ENCODE measurements around the gene PPP1R14C.

The PPP1R14C gene

GRCh38 chr6:150144294-150144868 is 1.5 kb downstream of the PPP1R14C start:
- Histone ChIP-seq H3K4me1 (peaks cover 4% of the 10 kb centered on the region; the same call in 1 of the 2 replicates), H3K27me3 (ENCODE audit: low read depth) (peaks cover 55% of the 10 kb centered on the region), H3K36me3 (replicated peaks) (no peaks in the 10 kb centered on the region), H3K4me3 (peak overlapping the region; percentile 38; the same call in 1 of the 2 replicates), H3K9me3 (no peaks in the 10 kb centered on the region)
- DNase-seq (ENCODE audit: low spot score in 2 of 2): no peak
- in situ Hi-C loops (cut with MboI; ENCODE audit: low sequenced_read_pairs): no loop called here

- in situ Hi-C loops (cut with MboI; ENCODE audit: low sequenced_read_pairs): no loop called here
- no peak overlapping the region for H3K4me3 ChIP-seq
- no peak for DNase-seq (ENCODE audit: low spot score in 2 of 2)
- peaks cover 56% of the 10 kb centered on the region for H3K27me3 ChIP-seq (ENCODE audit: low read depth)
- H3K9me3 ChIP-seq: no peaks in the 10 kb centered on the region
- H3K36me3 ChIP-seq (replicated peaks): no peaks in the 10 kb centered on the region
- H3K4me1 ChIP-seq: peaks cover 4% of the 10 kb centered on the region; the same call in 1 of the 2 replicates
These were observed 2.6 kb downstream of the PPP1R14C start for GRCh38 chr6:150145427-150145826.

- no peaks in the 10 kb centered on the region for H3K36me3 ChIP-seq (replicated peaks)
- in situ Hi-C loops (cut with MboI; ENCODE audit: low sequenced_read_pairs): no loop called here
- H3K27me3 ChIP-seq (ENCODE audit: low read depth): peaks cover 57% of the 10 kb centered on the region
- no peak for DNase-seq (ENCODE audit: low spot score in 2 of 2)
- peaks cover 4% of the 10 kb centered on the region; the same call in 1 of the 2 replicates for H3K4me1 ChIP-seq
- H3K9me3 ChIP-seq: no peaks in the 10 kb centered on the region
- no peak overlapping the region for H3K4me3 ChIP-seq
These were observed 3.0 kb downstream of the PPP1R14C start for GRCh38 chr6:150145830-150146229.

- Histone ChIP-seq H3K4me1 (peaks cover 4% of the 10 kb centered on the region; the same call in 1 of the 2 replicates), H3K36me3 (replicated peaks) (no peaks in the 10 kb centered on the region), H3K4me3 (no peak overlapping the region), H3K27me3 (ENCODE audit: low read depth) (peaks cover 51% of the 10 kb centered on the region), H3K9me3 (no peaks in the 10 kb centered on the region)
- in situ Hi-C loops (cut with MboI; ENCODE audit: low sequenced_read_pairs): no loop called here
- no peak for DNase-seq (ENCODE audit: low spot score in 2 of 2)
These were observed 3.6 kb downstream of the PPP1R14C start for GRCh38 chr6:150146436-150146835.

DNA sequence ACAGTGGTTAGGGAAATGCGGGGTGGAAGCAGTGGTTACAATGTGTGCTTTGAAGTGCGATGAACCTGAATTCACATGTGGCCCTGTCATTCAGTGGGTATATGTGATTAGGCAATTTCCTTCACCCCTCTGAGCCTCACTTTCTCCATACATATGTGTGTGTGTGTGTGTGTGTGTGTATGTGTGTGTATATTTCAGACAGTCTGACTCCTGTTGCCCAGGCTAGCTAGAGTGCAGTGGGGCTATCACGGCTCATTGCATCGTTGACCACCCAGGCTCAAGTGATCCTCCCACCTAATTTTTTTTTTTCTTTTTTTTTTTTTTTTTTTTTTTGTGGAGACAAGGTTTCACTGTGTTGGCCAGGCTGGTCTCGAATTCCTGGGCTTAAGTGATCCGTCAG is 6.3 kb downstream of the PPP1R14C start:
- in situ Hi-C loops (cut with MboI; ENCODE audit: low sequenced_read_pairs): no loop called here
- no peak overlapping the region for H3K4me3 ChIP-seq
- DNase-seq (ENCODE audit: low spot score in 2 of 2): no peak
- H3K27me3 ChIP-seq (ENCODE audit: low read depth): peaks cover 34% of the 10 kb centered on the region
- no peaks in the 10 kb centered on the region for H3K9me3 ChIP-seq
- H3K36me3 ChIP-seq (replicated peaks): no peaks in the 10 kb centered on the region
- peaks cover 2% of the 10 kb centered on the region; the same call in 1 of the 2 replicates for H3K4me1 ChIP-seq

GRCh38 chr6:150150458-150150820 is 7.6 kb downstream of the PPP1R14C start:
- no peaks in the 10 kb centered on the region for H3K36me3 ChIP-seq (replicated peaks)
- H3K4me3 ChIP-seq: no peak overlapping the region
- H3K9me3 ChIP-seq: no peaks in the 10 kb centered on the region
- H3K27me3 ChIP-seq (ENCODE audit: low read depth): peaks cover 32% of the 10 kb centered on the region
- no peak for DNase-seq (ENCODE audit: low spot score in 2 of 2)
- in situ Hi-C loops (cut with MboI; ENCODE audit: low sequenced_read_pairs): no loop called here
- no peaks in the 10 kb centered on the region; the same call in 1 of the 2 replicates for H3K4me1 ChIP-seq

GRCh38 chr6:150150821-150151646 is 8.2 kb downstream of the PPP1R14C start:
- Histone ChIP-seq H3K9me3 (no peaks in the 10 kb centered on the region), H3K36me3 (replicated peaks) (no peaks in the 10 kb centered on the region), H3K4me1 (no peaks in the 10 kb centered on the region), H3K4me3 (no peak overlapping the region), H3K27me3 (ENCODE audit: low read depth) (peaks cover 29% of the 10 kb centered on the region)
- DNase-seq (ENCODE audit: low spot score in 2 of 2): no peak
- in situ Hi-C loops (cut with MboI; ENCODE audit: low sequenced_read_pairs): no loop called here

DNA sequence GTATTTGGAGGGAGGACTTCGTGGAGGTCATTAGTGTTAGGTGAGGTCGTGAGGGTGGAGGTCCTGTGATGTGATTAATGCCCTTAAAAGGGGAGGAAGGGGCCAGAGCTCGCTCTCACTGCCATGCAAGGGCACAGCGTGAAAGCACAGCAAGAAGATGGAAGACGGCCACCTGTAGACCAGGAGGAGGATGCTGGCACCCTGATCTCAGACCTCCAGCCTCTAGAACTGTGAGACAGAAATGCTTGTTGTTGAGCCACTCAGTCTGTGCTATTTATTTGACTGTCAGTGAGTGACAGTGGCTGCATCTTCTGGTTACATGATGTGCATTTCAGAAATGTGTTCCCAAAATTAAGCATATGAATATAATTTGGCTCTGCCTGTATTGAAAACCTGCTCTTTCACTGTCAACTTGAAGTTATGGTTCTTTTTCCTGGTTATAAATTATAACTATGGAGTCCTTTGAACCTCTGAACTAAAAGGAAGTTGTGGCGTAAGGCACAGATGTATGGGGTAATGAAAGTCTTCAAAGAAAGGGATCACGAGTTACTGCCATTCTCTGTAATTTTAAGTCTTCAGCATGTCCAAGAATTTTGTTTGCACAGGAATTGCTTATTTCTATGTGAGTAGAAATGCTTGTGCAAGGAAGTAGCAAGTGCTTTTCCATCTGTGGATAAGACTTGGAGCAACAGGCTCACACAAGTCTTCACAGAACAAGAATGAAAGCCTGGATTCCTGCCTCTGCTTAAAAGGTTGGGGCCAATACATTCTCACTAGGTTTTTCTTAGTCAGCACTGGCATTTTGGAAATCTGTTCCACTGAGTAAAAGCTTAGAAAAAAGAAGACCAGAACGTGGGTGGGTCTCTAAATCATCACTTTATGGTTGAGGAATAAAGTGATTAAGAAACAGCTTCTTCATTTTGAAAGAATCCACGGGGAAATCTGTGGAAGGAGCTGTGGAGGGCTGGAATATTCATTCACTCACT is 10.3 kb downstream of the PPP1R14C start:
- Histone ChIP-seq H3K4me1 (no peaks in the 10 kb centered on the region), H3K36me3 (replicated peaks) (no peaks in the 10 kb centered on the region), H3K27me3 (ENCODE audit: low read depth) (peaks cover 29% of the 10 kb centered on the region), H3K9me3 (no peaks in the 10 kb centered on the region), H3K4me3 (no peak overlapping the region)
- in situ Hi-C loops (cut with MboI; ENCODE audit: low sequenced_read_pairs): no loop called here
- no peak for DNase-seq (ENCODE audit: low spot score in 2 of 2)

- peaks cover 29% of the 10 kb centered on the region for H3K27me3 ChIP-seq (ENCODE audit: low read depth)
- H3K36me3 ChIP-seq (replicated peaks): no peaks in the 10 kb centered on the region
- H3K4me3 ChIP-seq: no peak overlapping the region
- H3K9me3 ChIP-seq: no peaks in the 10 kb centered on the region
- no peak for DNase-seq (ENCODE audit: low spot score in 2 of 2)
- in situ Hi-C loops (cut with MboI; ENCODE audit: low sequenced_read_pairs): no loop called here
- no peaks in the 10 kb centered on the region for H3K4me1 ChIP-seq
These were observed 11.2 kb downstream of the PPP1R14C start for GRCh38 chr6:150153905-150154492.

DNA sequence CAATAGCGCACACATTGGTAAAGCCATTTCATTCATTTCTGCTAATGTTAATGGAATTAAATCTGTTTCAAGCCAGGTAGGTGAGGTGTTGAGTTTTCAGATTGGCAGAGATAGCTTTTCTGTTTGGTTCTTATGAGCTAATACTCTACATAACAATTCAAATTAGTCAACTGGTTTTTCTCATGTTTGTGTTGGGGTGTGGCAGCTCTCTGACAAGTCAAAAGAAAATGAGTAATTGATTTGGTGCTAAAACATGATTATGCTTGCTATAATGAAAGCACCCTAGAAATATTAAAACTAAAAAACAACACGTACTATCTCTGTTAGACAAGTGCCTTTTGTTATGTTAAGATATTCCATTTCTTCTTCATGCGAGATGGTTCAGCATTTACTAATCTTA is 13.6 kb downstream of the PPP1R14C start:
- H3K36me3 ChIP-seq (replicated peaks): no peaks in the 10 kb centered on the region
- no peak for DNase-seq (ENCODE audit: low spot score in 2 of 2)
- no peaks in the 10 kb centered on the region for H3K4me1 ChIP-seq
- no peaks in the 10 kb centered on the region for H3K9me3 ChIP-seq
- in situ Hi-C loops (cut with MboI; ENCODE audit: low sequenced_read_pairs): no loop called here
- peaks cover 19% of the 10 kb centered on the region for H3K27me3 ChIP-seq (ENCODE audit: low read depth)
- H3K4me3 ChIP-seq: no peak overlapping the region

DNA sequence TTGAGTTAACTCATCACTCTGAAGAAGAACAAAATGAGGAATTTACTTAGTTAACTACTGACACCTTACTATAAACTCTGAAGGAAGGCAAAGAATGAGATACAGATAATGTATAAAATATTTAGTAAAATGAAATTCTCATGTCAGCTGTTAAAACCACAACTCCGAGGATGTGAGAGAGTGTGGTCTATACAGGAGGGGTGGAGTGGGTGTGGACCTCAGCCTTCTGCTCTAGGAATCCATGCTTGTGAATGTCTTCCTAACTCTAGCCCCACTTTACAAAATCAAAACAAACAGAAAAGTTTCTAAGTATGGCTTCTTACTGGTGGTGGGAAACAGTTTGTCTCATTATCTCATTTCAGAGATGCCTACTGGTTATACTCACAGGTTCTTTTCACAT is 14.2 kb downstream of the PPP1R14C start:
- Histone ChIP-seq H3K4me3 (no peak overlapping the region), H3K4me1 (no peaks in the 10 kb centered on the region), H3K36me3 (replicated peaks) (no peaks in the 10 kb centered on the region), H3K9me3 (no peaks in the 10 kb centered on the region), H3K27me3 (ENCODE audit: low read depth) (peaks cover 19% of the 10 kb centered on the region; the same call in 1 of the 2 replicates)
- in situ Hi-C loops (cut with MboI; ENCODE audit: low sequenced_read_pairs): no loop called here
- no peak for DNase-seq (ENCODE audit: low spot score in 2 of 2)

DNA sequence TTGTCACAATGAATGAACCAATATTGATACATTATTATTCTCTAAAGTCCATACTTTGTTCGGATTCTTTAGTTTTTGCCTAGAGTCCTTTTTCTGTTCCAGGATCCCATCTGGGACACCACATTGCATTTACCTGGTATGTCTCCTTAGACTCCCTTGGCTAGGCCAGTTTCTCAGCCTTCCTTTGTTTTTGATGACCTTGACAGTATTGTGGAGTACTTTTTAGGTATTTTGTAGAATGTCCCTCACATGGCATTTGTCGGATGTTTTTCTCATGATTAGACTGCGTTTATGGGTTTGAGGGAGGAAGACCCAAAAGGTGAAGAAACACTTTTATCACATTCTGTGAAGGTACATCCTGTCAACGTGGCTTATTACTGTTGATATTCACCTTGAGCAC is 16.9 kb downstream of the PPP1R14C start:
- no peaks in the 10 kb centered on the region for H3K36me3 ChIP-seq (replicated peaks)
- H3K27me3 ChIP-seq (ENCODE audit: low read depth): 0 out of 2 replicates have a peak, but pooled peaks cover 7% of the 10 kb centered on the region
- no peaks in the 10 kb centered on the region for H3K9me3 ChIP-seq
- in situ Hi-C loops (cut with MboI; ENCODE audit: low sequenced_read_pairs): no loop called here
- no peak overlapping the region for H3K4me3 ChIP-seq
- no peaks in the 10 kb centered on the region for H3K4me1 ChIP-seq
- DNase-seq (ENCODE audit: low spot score in 2 of 2): no peak

DNA sequence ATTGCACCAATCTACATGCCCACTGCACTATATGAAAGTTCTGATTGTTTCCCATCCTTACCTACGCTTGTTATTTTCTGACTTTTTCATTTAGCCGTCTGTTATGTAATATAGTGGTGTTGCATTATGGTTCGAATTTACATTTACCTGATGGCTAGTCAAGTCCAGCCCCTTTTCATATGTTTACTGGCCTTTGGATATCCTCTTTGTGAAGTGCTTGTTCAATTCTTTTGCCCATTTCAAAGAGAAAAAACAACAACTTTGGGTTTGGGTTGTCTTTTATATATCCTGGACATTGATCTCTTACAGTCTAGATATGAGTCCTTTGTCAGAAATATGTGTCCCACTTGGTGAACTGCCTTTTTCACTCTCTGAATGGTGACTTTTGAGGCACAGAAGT is 21.1 kb downstream of the PPP1R14C start:
- in situ Hi-C loops (cut with MboI; ENCODE audit: low sequenced_read_pairs): no loop called here
- Histone ChIP-seq H3K9me3 (no peaks in the 10 kb centered on the region), H3K36me3 (replicated peaks) (no peaks in the 10 kb centered on the region), H3K27me3 (ENCODE audit: low read depth) (no peaks in the 10 kb centered on the region), H3K4me3 (no peak overlapping the region), H3K4me1 (no peaks in the 10 kb centered on the region)
- DNase-seq (ENCODE audit: low spot score in 2 of 2): no peak
